DND-41 (cell line): ENCODE results near the gene CDKN2AIP.
"Not testable (repeated sequence)": the region's sequence is repeated elsewhere in the genome, so short reads cannot be mapped to it uniquely, and the experiment has no call there.

Experiments used
- ATAC-seq: fragments of 200-7000 bp; cut with Tn5 transposase; 3 replicates; pipeline ENCODE4 v1.9.1; 2021; ENCODE audit warnings: low read depth; ENCODE audit not compliant: insufficient read depth
- DNase-seq: peaks from one replicate; pipeline ENCODE4 v3.0.0-alpha.2; 2020
- H2AFZ ChIP-seq: 2 replicates; pipeline ENCODE4 v1.6.0; 2012; ENCODE audit warnings: low read depth, low read length
- H3K27ac ChIP-seq: 2 replicates; pipeline ENCODE4 v1.5.1; 2012; ENCODE audit warnings: low read length, inconsistent platforms
- H3K27me3 ChIP-seq: fragments of 200-600 bp; sonication (generic); 2 replicates; pipeline ENCODE4 v1.6.0; 2012; ENCODE audit warnings: low read length, mild to moderate bottlenecking, inconsistent platforms; ENCODE audit not compliant: insufficient read depth, poor library complexity
- H3K36me3 ChIP-seq: 2 replicates; pipeline ENCODE4 v1.5.1; 2012; ENCODE audit warnings: low read length, inconsistent platforms; ENCODE audit not compliant: insufficient read depth
- H3K4me1 ChIP-seq: 2 replicates; pipeline ENCODE4 v1.5.1; 2012; ENCODE audit warnings: mild to moderate bottlenecking, low read length; ENCODE audit not compliant: insufficient read depth
- H3K4me2 ChIP-seq: 2 replicates; pipeline ENCODE4 v1.6.0; 2012; ENCODE audit warnings: mild to moderate bottlenecking, moderate library complexity, low read length, inconsistent platforms; ENCODE audit not compliant: insufficient read depth
- H3K4me3 ChIP-seq, 2 experiments: fragments of 200-600 bp in 1 of 2; shearing (Covaris generic) in 1 of 2; 2 replicates each; pipeline ENCODE4 v1.5.1; 2012 to 2016; ENCODE audit warnings: inconsistent platforms in 2 of 2, low read length in 2 of 2, mild to moderate bottlenecking in 2 of 2, low read depth in 1 of 2, moderate library complexity in 1 of 2
- H3K79me2 ChIP-seq: 2 replicates; pipeline ENCODE4 v1.6.0; 2012; ENCODE audit warnings: low read length, inconsistent platforms; ENCODE audit not compliant: insufficient read depth
- H3K9ac ChIP-seq: 2 replicates; pipeline ENCODE4 v1.6.0; 2012; ENCODE audit warnings: low read depth, mild to moderate bottlenecking, inconsistent platforms, low read length, moderate library complexity
- H3K9me3 ChIP-seq: 2 replicates; pipeline ENCODE4 v1.5.1; 2012; ENCODE audit warnings: low read length, moderate library complexity, mild to moderate bottlenecking, inconsistent platforms; ENCODE audit not compliant: insufficient read depth, severe bottlenecking
- H4K20me1 ChIP-seq: 2 replicates; pipeline ENCODE4 v1.6.0; 2012; ENCODE audit warnings: low read length; ENCODE audit not compliant: insufficient read depth
- CTCF ChIP-seq: IDR thresholded peaks from 2 replicates; pipeline ENCODE4 v1.5.1; 2012; ENCODE audit warnings: borderline replicate concordance, low read length, moderate library complexity, mild to moderate bottlenecking; ENCODE audit not compliant: poor library complexity, severe bottlenecking; ENCODE audit errors: extremely low read depth
- EZH2 ChIP-seq: IDR thresholded peaks from 3 replicates; pipeline ENCODE4 v1.6.1; 2012; ENCODE audit warnings: borderline replicate concordance, low read depth, mild to moderate bottlenecking, moderate library complexity, low read length, inconsistent platforms; ENCODE audit not compliant: severe bottlenecking

Gene CDKN2AIP

GRCh38 chr4:183430317-183430993 is 14.0 kb upstream of the CDKN2AIP start:
- Histone ChIP-seq H3K4me1 (no peaks in the 10 kb centered on the region), H3K36me3 (no peaks in the 10 kb centered on the region), H3K9ac (no peak overlapping the region), H3K4me2 (no peak overlapping the region), H3K27ac (no peak overlapping the region), H3K27me3 (no peaks in the 10 kb centered on the region), H4K20me1 (no peaks in the 10 kb centered on the region), H3K4me3 (no peak overlapping the region), H3K79me2 (no peaks in the 10 kb centered on the region), H2AFZ (no peak overlapping the region), H3K9me3 (no peaks in the 10 kb centered on the region)
- DNase-seq (peak; percentile 31), ATAC-seq (peak; percentile 89)
- TF ChIP-seq CTCF (no peak), EZH2 (no peak)

- Histone ChIP-seq H3K27ac (no peak overlapping the region), H3K9me3 (no peaks in the 10 kb centered on the region), H3K79me2 (no peaks in the 10 kb centered on the region), H2AFZ (no peak overlapping the region), H3K27me3 (no peaks in the 10 kb centered on the region), H3K36me3 (no peaks in the 10 kb centered on the region), H3K4me3 (no peak overlapping the region), H3K9ac (no peak overlapping the region), H3K4me1 (no peaks in the 10 kb centered on the region), H3K4me2 (no peak overlapping the region), H4K20me1 (no peaks in the 10 kb centered on the region)
- DNase-seq: no peak
- TF ChIP-seq CTCF (no peak), EZH2 (no peak)
- peak; percentile 32; the same call in 1 of the 3 replicates for ATAC-seq
Observed at GRCh38 chr4:183430994-183431347, 13.5 kb upstream of the CDKN2AIP start.

GRCh38 chr4:183431614-183432013 is 12.8 kb upstream of the CDKN2AIP start:
- no peaks in the 10 kb centered on the region for H3K36me3 ChIP-seq
- H2AFZ ChIP-seq: no peak overlapping the region
- no peaks in the 10 kb centered on the region for H3K4me1 ChIP-seq
- H4K20me1 ChIP-seq: no peaks in the 10 kb centered on the region
- ATAC-seq (no peak), DNase-seq (no peak)
- H3K9ac ChIP-seq: no peak overlapping the region
- no peaks in the 10 kb centered on the region for H3K9me3 ChIP-seq
- H3K27ac ChIP-seq: no peak overlapping the region
- no peak overlapping the region for H3K4me3 ChIP-seq
- no peak overlapping the region for H3K4me2 ChIP-seq
- TF ChIP-seq CTCF: no peak
- TF ChIP-seq EZH2: no peak
- H3K79me2 ChIP-seq: no peaks in the 10 kb centered on the region
- no peaks in the 10 kb centered on the region for H3K27me3 ChIP-seq

GRCh38 chr4:183433183-183433582 is 11.3 kb upstream of the CDKN2AIP start:
- DNase-seq, H3K4me3 ChIP-seq, H3K27ac ChIP-seq, H4K20me1 ChIP-seq, H3K27me3 ChIP-seq, H3K9ac ChIP-seq, ATAC-seq, H2AFZ ChIP-seq, H3K9me3 ChIP-seq, H3K4me1 ChIP-seq, H3K79me2 ChIP-seq, H3K4me2 ChIP-seq, H3K36me3 ChIP-seq: not testable (repeated sequence)
